ENCODE data around the gene TMEM61.

- no peak for TF ChIP-seq CTCF (IDR thresholded peaks at IDR 0.05)
- no peak for TF ChIP-seq POLR2AphosphoS5 (IDR thresholded peaks at IDR 0.05)
- no peak for TF ChIP-seq EP300 (IDR thresholded peaks at IDR 0.05; ENCODE audit: low read depth)
- no peak for TF ChIP-seq POLR2A (IDR thresholded peaks at IDR 0.05)
These were observed 20.9 kb downstream of the TMEM61 start for GRCh38 chr1:55001311-55001710.
